ENCODE data around the gene FAM107B. TPM values are rescaled to one million over a fixed set of nuclear protein-coding genes. Genes with fewer than 3 reads are reported as not detected.

The FAM107B gene
- total and polyA plus RNA-seq, 2 donors (not counting 3 experiments of a cell fraction or from before 2014, with no cell fraction given), result 39.2 to 176 TPM

DNA sequence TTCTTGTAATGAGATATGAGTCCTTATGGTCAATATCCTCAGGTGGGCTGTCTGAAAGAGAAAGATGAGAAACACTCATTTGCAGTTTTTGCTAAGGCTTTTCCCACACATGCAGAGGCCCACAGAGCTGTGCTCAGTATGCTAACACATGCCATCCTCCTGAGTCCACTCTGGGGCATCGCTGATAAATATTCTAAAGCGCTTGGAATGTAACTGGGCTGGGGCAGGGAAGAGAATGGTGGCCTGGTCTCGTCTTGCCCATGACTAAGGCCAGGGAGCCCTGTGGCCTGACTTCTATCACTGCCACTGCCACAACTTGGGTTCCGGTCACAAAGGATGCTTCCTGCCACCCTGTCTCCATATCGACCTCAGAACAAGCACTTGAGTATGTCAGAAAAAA, 244.2 kb downstream of the FAM107B start:
- Histone ChIP-seq H3K27ac (ENCODE audit: insufficient read depth, low read depth, low read length) (no peak overlapping the region), H3K27me3 (ENCODE audit: control insufficient read depth in 2 of 2, insufficient read depth in 2 of 2, low read length in 2 of 2) (no peaks in the 10 kb centered on the region), H3K9me1 (replicated peaks; ENCODE audit: control insufficient read depth, extremely low read depth, insufficient read depth, low read length) (no peaks in the 10 kb centered on the region), H3K9me3 (replicated peaks; ENCODE audit: control insufficient read depth, insufficient read depth, low read length) (no peaks in the 10 kb centered on the region), H3K4me2 (ENCODE audit: insufficient read depth, low read length) (no peak overlapping the region), H3K36me3 (ENCODE audit: control insufficient read depth in 2 of 2, extremely low read depth in 1 of 2, insufficient read depth in 2 of 2, low read length in 2 of 2) (peaks cover 16 to 27% of the 10 kb centered on the region in 2 experiments), H4K20me1 (replicated peaks; ENCODE audit: control insufficient read depth, extremely low read depth, insufficient read depth, low read length) (no peaks in the 10 kb centered on the region), H3K4me1 (ENCODE audit: control insufficient read depth, extremely low read depth, insufficient read depth, low read length) (peaks cover 29% of the 10 kb centered on the region), H3K79me2 (ENCODE audit: control insufficient read depth, insufficient read depth, low read length) (peaks cover 88% of the 10 kb centered on the region), H2AFZ (ENCODE audit: low read depth, low read length) (no peak overlapping the region), H3K9ac (replicated peaks; ENCODE audit: extremely low read depth, insufficient read depth, low read length) (no peak overlapping the region), H3K4me3 (replicated peaks in 1 of 3; ENCODE audit: insufficient read depth in 1 of 3, low read depth in 1 of 3, low read length in 3 of 3) (no peak overlapping the region)
- TF ChIP-seq MYC (IDR thresholded peaks at IDR 0.05; ENCODE audit: low read depth, low read length) (no peak), FOS (IDR thresholded peaks at IDR 0.05; ENCODE audit: borderline replicate concordance, insufficient read depth, low read length) (no peak), GATA2 (IDR thresholded peaks at IDR 0.05; ENCODE audit: insufficient read depth, insufficient read length, low read depth, low read length) (no peak), EZH2 (IDR thresholded peaks at IDR 0.05; ENCODE audit: borderline replicate concordance, low read depth, low read length, severe bottlenecking) (no peak), JUN (IDR thresholded peaks at IDR 0.05; ENCODE audit: borderline replicate concordance, insufficient read depth, insufficient read length, low read depth) (no peak), POLR2A (IDR thresholded peaks at IDR 0.05; ENCODE audit: low read depth, low read length) (no peak)
- TF ChIP-seq, protein P1, sequence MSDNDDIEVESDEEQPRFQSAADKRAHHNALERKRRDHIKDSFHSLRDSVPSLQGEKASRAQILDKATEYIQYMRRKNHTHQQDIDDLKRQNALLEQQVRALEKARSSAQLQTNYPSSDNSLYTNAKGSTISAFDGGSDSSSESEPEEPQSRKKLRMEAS (IDR thresholded peaks at IDR 0.05; ENCODE audit: insufficient read depth, insufficient read length), result no peak
- TF ChIP-seq, protein P2, sequence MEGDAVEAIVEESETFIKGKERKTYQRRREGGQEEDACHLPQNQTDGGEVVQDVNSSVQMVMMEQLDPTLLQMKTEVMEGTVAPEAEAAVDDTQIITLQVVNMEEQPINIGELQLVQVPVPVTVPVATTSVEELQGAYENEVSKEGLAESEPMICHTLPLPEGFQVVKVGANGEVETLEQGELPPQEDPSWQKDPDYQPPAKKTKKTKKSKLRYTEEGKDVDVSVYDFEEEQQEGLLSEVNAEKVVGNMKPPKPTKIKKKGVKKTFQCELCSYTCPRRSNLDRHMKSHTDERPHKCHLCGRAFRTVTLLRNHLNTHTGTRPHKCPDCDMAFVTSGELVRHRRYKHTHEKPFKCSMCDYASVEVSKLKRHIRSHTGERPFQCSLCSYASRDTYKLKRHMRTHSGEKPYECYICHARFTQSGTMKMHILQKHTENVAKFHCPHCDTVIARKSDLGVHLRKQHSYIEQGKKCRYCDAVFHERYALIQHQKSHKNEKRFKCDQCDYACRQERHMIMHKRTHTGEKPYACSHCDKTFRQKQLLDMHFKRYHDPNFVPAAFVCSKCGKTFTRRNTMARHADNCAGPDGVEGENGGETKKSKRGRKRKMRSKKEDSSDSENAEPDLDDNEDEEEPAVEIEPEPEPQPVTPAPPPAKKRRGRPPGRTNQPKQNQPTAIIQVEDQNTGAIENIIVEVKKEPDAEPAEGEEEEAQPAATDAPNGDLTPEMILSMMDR (IDR thresholded peaks at IDR 0.05; ENCODE audit: extremely low read depth in 1 of 2, insufficient read depth in 1 of 2, low read depth in 1 of 2, low read length in 2 of 2), result no peak
- no peak for DNase-seq (ENCODE audit: low read depth, low spot score)
- no TSS peak for BruUV-seq (replicated peaks)
- ChIA-PET POLR2A (no interaction called here), CTCF (no interaction called here)
- dilution Hi-C loops (cut with MboI; ENCODE audit: extremely low pct_ligation_motif_present, low sequenced_read_pairs) (no loop called here), intact Hi-C loops (cut with micrococcal nuclease) (no loop called here)
- no peak for FAIRE-seq

Measured in endothelial cell of umbilical vein (primary cell).